Astrocyte (in vitro differentiated cells and primary cell): ENCODE measurements around the gene BIK. TPM values are rescaled to one million over a fixed set of nuclear protein-coding genes. Genes with fewer than 3 reads are reported as not detected.

Source experiments
- DNase-seq: peaks from one replicate; pipeline ENCODE4 v3.0.0-alpha.2; 2010; ENCODE audit warnings: low read depth
- FAIRE-seq: peaks from 2 replicates; lab custom pipeline; 2011; peaks lifted over from hg19 to GRCh38; lab: Jason Lieb, UNC
- H2AFZ ChIP-seq: 2 replicates; pipeline ENCODE4 v1.6.0; 2012; ENCODE audit warnings: low read depth, low read length, inconsistent platforms
- H3K27ac ChIP-seq: 2 replicates; pipeline ENCODE4 v1.5.1; 2011; ENCODE audit warnings: low read depth, low read length, inconsistent platforms
- H3K27me3 ChIP-seq: 2 replicates; pipeline ENCODE4 v1.6.0; 2011; ENCODE audit warnings: low read length, inconsistent platforms; ENCODE audit not compliant: insufficient read depth
- H3K36me3 ChIP-seq: 2 replicates; pipeline ENCODE4 v1.5.1; 2011; ENCODE audit warnings: low read length, inconsistent platforms; ENCODE audit not compliant: insufficient read depth
- H3K4me1 ChIP-seq: 2 replicates; pipeline ENCODE4 v1.5.1; 2011; ENCODE audit warnings: low read length, inconsistent platforms; ENCODE audit not compliant: insufficient read depth
- H3K4me2 ChIP-seq: 2 replicates; pipeline ENCODE4 v1.6.0; 2012; ENCODE audit warnings: low read length, inconsistent platforms
- H3K4me3 ChIP-seq: 2 replicates; pipeline ENCODE4 v1.5.1; 2011; ENCODE audit warnings: low read depth, mild to moderate bottlenecking, low read length, inconsistent platforms; ENCODE audit not compliant: insufficient read depth
- H3K79me2 ChIP-seq: 2 replicates; pipeline ENCODE4 v1.6.0; 2012; ENCODE audit warnings: mild to moderate bottlenecking, low read length, inconsistent platforms; ENCODE audit not compliant: insufficient read depth
- H3K9ac ChIP-seq: 2 replicates; pipeline ENCODE4 v1.6.0; 2012; ENCODE audit warnings: mild to moderate bottlenecking, low read length, inconsistent platforms
- H3K9me3 ChIP-seq: 2 replicates; pipeline ENCODE4 v1.5.1; 2012; ENCODE audit warnings: low read depth, mild to moderate bottlenecking, low read length, inconsistent platforms; ENCODE audit not compliant: insufficient read depth
- H4K20me1 ChIP-seq: 2 replicates; pipeline ENCODE4 v1.6.0; 2012; ENCODE audit warnings: low read length, inconsistent platforms; ENCODE audit not compliant: insufficient read depth
- H3K27ac Mint-ChIP-seq: one replicate; pipeline ENCODE4 v1.8.0; 2021; ENCODE audit warnings: mild to moderate bottlenecking, mixed read lengths; ENCODE audit not compliant: unreplicated experiment
- H3K27me3 Mint-ChIP-seq: one replicate; pipeline ENCODE4 v1.8.0; 2021; ENCODE audit warnings: low read depth, mixed read lengths; ENCODE audit not compliant: unreplicated experiment
- H3K36me3 Mint-ChIP-seq: one replicate; pipeline ENCODE4 v1.8.0; 2021; ENCODE audit warnings: low read depth, mixed read lengths; ENCODE audit not compliant: unreplicated experiment
- H3K4me1 Mint-ChIP-seq: one replicate; pipeline ENCODE4 v1.8.0; 2021; ENCODE audit warnings: low read depth, mixed read lengths; ENCODE audit not compliant: unreplicated experiment
- H3K4me3 Mint-ChIP-seq: one replicate; pipeline ENCODE4 v1.8.0; 2021; ENCODE audit warnings: mild to moderate bottlenecking, moderate library complexity, mixed read lengths; ENCODE audit not compliant: unreplicated experiment
- H3K9me3 Mint-ChIP-seq: one replicate; pipeline ENCODE4 v1.8.0; 2021; ENCODE audit warnings: mild to moderate bottlenecking, mixed read lengths; ENCODE audit not compliant: unreplicated experiment
- CTCF ChIP-seq: IDR thresholded peaks from 2 replicates; pipeline ENCODE4 v1.5.1; 2011; ENCODE audit warnings: low read depth, mild to moderate bottlenecking, inconsistent platforms, low read length, moderate library complexity; ENCODE audit not compliant: insufficient read depth
- EZH2 ChIP-seq: IDR thresholded peaks from 2 replicates; pipeline ENCODE4 v1.6.1; 2012; ENCODE audit warnings: mild to moderate bottlenecking, low read length, inconsistent platforms; ENCODE audit not compliant: insufficient read depth
- total RNA-seq: library from RNA; stranded (reverse); gene quantifications from 2 replicates; pipeline ENCODE4 v1.2.1, GENCODE V29; 2021

BIK gene
- total RNA-seq, 1 donor from 2014 or later = 0.32 TPM

DNA sequence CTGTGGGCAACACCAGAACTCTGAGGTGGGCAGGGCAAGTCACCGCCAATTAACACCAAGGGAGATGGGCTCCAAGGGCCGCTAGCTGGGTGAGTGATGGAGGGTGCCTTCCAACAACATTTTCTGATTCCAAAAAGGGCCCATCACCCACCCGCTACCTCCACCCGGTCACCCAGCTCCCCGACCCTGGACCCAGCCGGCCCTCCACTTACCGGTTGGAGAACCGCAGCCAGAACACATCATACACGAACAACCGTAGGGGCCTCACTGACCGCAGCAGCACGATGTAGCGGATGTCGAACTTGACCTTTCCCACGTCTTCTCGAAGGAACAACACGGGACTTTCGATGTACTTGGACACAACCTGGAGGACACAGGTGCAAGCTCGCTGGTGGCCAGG lies 61.6 kb downstream of the BIK start:
- FAIRE-seq (no peak), DNase-seq (no peak)
- TF ChIP-seq CTCF = no peak
- no peak for TF ChIP-seq EZH2
- H3K4me2 ChIP-seq = no peak overlapping the region
- H3K79me2 ChIP-seq = no peaks in the 10 kb centered on the region
- no peak overlapping the region for H3K9ac ChIP-seq
- H3K4me3 Mint-ChIP-seq = no peak overlapping the region
- H3K27ac Mint-ChIP-seq = no peak overlapping the region
- H3K9me3 ChIP-seq = no peaks in the 10 kb centered on the region
- no peak overlapping the region for H3K4me3 ChIP-seq
- H3K9me3 Mint-ChIP-seq = no peaks in the 10 kb centered on the region
- no peaks in the 10 kb centered on the region for H3K36me3 ChIP-seq
- no peak overlapping the region for H2AFZ ChIP-seq
- H3K36me3 Mint-ChIP-seq = peaks cover 3% of the 10 kb centered on the region
- no peak overlapping the region for H3K27ac ChIP-seq
- no peaks in the 10 kb centered on the region for H3K27me3 Mint-ChIP-seq
- peaks cover 8% of the 10 kb centered on the region for H3K4me1 ChIP-seq
- H4K20me1 ChIP-seq = peaks cover 4% of the 10 kb centered on the region
- H3K4me1 Mint-ChIP-seq = peaks cover 7% of the 10 kb centered on the region
- no peaks in the 10 kb centered on the region for H3K27me3 ChIP-seq

DNA sequence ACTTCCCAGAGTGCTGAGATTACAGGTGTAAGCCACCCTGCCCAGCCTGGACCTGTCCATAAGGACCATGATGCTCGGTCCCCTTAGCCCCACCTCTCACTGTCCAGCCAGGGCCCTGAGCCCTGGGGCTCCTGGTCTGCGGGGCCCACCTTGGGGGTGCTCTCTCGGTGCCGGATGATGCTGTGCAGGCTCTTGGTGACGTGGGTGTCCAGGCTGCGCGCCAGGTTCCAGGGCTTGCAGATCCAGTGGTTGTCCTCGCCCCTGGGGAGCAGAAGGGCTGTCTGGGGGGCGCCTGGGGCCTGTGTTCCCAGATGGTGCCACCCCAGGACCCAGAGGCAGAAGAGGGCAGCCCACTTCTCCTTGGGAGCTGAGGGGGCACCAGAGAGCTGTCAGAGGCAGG lies 63.0 kb downstream of the BIK start:
- TF ChIP-seq EZH2 (no peak), CTCF (no peak)
- no peaks in the 10 kb centered on the region for H3K9me3 Mint-ChIP-seq
- peaks cover 4% of the 10 kb centered on the region for H3K4me1 Mint-ChIP-seq
- H3K4me3 Mint-ChIP-seq = no peak overlapping the region
- Histone ChIP-seq H3K9ac (no peak overlapping the region), H3K36me3 (no peaks in the 10 kb centered on the region), H3K79me2 (no peaks in the 10 kb centered on the region), H3K4me3 (no peak overlapping the region), H4K20me1 (peaks cover 4% of the 10 kb centered on the region), H3K9me3 (no peaks in the 10 kb centered on the region), H2AFZ (no peak overlapping the region), H3K4me2 (no peak overlapping the region), H3K27ac (no peak overlapping the region), H3K27me3 (no peaks in the 10 kb centered on the region), H3K4me1 (peaks cover 3% of the 10 kb centered on the region)
- DNase-seq (no peak), FAIRE-seq (no peak)
- H3K27me3 Mint-ChIP-seq = no peaks in the 10 kb centered on the region
- H3K36me3 Mint-ChIP-seq = peaks cover 4% of the 10 kb centered on the region
- no peak overlapping the region for H3K27ac Mint-ChIP-seq

GRCh38 chr22:43173976-43174720 lies 63.6 kb downstream of the BIK start:
- Histone ChIP-seq H2AFZ (no peak overlapping the region), H3K4me2 (no peak overlapping the region), H3K27ac (no peak overlapping the region), H3K36me3 (no peaks in the 10 kb centered on the region), H4K20me1 (no peaks in the 10 kb centered on the region), H3K27me3 (no peaks in the 10 kb centered on the region), H3K9ac (no peak overlapping the region), H3K9me3 (no peaks in the 10 kb centered on the region), H3K4me1 (no peaks in the 10 kb centered on the region), H3K4me3 (no peak overlapping the region), H3K79me2 (no peaks in the 10 kb centered on the region)
- peaks cover 5% of the 10 kb centered on the region for H3K36me3 Mint-ChIP-seq
- H3K4me3 Mint-ChIP-seq = no peak overlapping the region
- H3K27me3 Mint-ChIP-seq = no peaks in the 10 kb centered on the region
- H3K4me1 Mint-ChIP-seq = no peaks in the 10 kb centered on the region
- no peak overlapping the region for H3K27ac Mint-ChIP-seq
- DNase-seq (no peak), FAIRE-seq (no peak)
- no peaks in the 10 kb centered on the region for H3K9me3 Mint-ChIP-seq
- TF ChIP-seq CTCF (no peak), EZH2 (no peak)
